HL-60 (cell line): Measurements from ENCODE around the gene TOP2B.

Experiments
- GABPA ChIP-seq: IDR thresholded peaks from 2 replicates; pipeline ENCODE4 v1.6.1; 2012; ENCODE audit warnings: low read depth
- POLR2AphosphoS5 ChIP-seq: IDR thresholded peaks from 2 replicates; pipeline ENCODE4 v1.6.1; 2012; ENCODE audit warnings: low read depth
- TF ChIP-seq, protein P1 (sequence below): IDR thresholded peaks from one replicate; pipeline ENCODE4 v1.5.1; 2011; ENCODE audit warnings: low read length, control low read depth, inconsistent platforms; ENCODE audit not compliant: insufficient read depth
- TF ChIP-seq, protein P2 (sequence below): IDR thresholded peaks from 2 replicates; pipeline ENCODE4 v1.6.1; 2012; ENCODE audit warnings: low read depth; ENCODE audit not compliant: insufficient replicate concordance

DNA sequence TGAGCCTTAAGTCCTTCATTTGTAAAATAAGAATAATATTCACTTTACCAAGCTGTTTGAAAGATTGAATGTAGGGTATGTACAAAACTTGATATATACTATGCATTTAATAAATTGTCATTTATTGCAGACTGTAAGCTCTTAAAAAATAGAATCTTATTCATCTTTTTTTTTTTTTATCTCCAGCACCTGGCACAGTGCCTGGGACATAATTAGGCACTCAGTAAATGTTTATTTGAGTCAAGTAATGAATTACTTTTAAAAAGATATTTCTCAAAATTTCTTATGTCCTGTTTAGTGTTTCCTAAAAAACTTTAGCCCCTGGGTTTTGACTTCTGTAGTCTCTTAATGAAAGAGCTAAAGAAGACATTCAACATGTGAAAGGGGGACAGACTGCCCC is 71.7 kb downstream of the TOP2B start:
- TF ChIP-seq, protein P1, sequence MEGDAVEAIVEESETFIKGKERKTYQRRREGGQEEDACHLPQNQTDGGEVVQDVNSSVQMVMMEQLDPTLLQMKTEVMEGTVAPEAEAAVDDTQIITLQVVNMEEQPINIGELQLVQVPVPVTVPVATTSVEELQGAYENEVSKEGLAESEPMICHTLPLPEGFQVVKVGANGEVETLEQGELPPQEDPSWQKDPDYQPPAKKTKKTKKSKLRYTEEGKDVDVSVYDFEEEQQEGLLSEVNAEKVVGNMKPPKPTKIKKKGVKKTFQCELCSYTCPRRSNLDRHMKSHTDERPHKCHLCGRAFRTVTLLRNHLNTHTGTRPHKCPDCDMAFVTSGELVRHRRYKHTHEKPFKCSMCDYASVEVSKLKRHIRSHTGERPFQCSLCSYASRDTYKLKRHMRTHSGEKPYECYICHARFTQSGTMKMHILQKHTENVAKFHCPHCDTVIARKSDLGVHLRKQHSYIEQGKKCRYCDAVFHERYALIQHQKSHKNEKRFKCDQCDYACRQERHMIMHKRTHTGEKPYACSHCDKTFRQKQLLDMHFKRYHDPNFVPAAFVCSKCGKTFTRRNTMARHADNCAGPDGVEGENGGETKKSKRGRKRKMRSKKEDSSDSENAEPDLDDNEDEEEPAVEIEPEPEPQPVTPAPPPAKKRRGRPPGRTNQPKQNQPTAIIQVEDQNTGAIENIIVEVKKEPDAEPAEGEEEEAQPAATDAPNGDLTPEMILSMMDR: no peak
- TF ChIP-seq, protein P2, sequence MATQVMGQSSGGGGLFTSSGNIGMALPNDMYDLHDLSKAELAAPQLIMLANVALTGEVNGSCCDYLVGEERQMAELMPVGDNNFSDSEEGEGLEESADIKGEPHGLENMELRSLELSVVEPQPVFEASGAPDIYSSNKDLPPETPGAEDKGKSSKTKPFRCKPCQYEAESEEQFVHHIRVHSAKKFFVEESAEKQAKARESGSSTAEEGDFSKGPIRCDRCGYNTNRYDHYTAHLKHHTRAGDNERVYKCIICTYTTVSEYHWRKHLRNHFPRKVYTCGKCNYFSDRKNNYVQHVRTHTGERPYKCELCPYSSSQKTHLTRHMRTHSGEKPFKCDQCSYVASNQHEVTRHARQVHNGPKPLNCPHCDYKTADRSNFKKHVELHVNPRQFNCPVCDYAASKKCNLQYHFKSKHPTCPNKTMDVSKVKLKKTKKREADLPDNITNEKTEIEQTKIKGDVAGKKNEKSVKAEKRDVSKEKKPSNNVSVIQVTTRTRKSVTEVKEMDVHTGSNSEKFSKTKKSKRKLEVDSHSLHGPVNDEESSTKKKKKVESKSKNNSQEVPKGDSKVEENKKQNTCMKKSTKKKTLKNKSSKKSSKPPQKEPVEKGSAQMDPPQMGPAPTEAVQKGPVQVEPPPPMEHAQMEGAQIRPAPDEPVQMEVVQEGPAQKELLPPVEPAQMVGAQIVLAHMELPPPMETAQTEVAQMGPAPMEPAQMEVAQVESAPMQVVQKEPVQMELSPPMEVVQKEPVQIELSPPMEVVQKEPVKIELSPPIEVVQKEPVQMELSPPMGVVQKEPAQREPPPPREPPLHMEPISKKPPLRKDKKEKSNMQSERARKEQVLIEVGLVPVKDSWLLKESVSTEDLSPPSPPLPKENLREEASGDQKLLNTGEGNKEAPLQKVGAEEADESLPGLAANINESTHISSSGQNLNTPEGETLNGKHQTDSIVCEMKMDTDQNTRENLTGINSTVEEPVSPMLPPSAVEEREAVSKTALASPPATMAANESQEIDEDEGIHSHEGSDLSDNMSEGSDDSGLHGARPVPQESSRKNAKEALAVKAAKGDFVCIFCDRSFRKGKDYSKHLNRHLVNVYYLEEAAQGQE: no peak
- TF ChIP-seq POLR2AphosphoS5 (no peak), GABPA (no peak)
